Measurements from ENCODE around the gene LCE1B.

- TF ChIP-seq POLR2A (IDR thresholded peaks at IDR 0.05): no peak
- no peak for TF ChIP-seq CTCF (IDR thresholded peaks at IDR 0.05)
- TF ChIP-seq EP300 (IDR thresholded peaks at IDR 0.05): no peak
These were observed 10.4 kb upstream of the LCE1B start for GRCh38 chr1:152801333-152801732.

Measured in ovary (tissue), 3 donors.